HG02981 (cell line): ENCODE results near the gene ADAMTS19.
"Not testable (repeated sequence)": the region's sequence is repeated elsewhere in the genome, so short reads cannot be mapped to it uniquely, and the experiment has no call there.

ENCODE experiments used
- ATAC-seq: cut with Tn5 transposase; IDR thresholded peaks from one replicate; pipeline ENCODE4 v1.9.1; 2021; ENCODE audit warnings: mild to moderate bottlenecking, moderate library complexity; ENCODE audit not compliant: unreplicated experiment

The ADAMTS19 gene

DNA sequence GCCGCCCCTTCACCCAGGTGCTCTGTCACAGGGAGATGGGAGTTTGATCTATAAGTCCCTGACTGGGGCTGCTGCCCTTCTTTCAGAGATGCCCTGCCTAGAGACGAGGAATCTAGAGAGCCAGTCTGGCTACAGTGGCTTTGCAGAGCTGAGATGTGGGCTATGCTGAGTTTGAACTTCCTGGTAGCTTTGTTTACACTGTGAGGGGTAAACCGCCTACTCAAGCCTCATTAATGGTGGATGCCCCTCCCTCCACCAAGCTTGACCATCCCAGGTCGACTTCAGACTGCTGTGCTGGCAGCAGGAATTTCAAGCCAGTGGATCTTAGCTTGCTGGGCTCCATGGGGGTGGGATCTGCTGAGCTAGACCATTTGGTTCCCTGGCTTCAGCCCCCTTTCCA, 124.4 kb downstream of the ADAMTS19 start:
- ATAC-seq = not testable (repeated sequence)

DNA sequence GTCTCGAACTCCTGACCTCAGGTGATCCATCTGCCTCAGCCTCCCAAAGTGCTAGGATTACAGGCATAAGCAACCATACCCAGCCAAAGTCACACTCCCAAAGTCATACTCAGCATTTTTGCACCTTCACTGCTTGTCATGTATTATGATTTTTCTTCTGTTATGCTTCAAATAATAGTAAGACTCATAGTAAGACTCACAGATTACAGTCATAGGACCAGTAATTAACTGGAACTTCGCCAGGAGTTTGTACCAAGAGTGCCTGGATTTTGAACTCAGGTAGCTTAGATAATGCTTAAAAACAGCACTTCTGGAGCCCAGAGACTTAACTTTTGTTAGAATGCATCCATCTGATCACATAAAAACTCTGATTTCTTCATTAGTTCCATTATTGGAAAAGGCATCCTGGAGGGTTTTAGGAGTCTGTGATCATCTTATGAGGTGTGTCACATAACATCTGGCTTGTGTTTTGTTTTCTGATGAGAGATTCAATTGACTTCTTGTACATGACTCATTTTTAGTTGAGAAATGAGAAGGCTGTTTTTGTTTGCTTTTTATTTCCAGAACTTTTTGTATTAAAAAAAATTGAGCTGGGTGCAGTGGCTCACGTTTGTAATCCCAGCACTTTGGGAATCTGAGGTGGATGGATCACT, 131.5 kb downstream of the ADAMTS19 start:
- ATAC-seq = no peak

DNA sequence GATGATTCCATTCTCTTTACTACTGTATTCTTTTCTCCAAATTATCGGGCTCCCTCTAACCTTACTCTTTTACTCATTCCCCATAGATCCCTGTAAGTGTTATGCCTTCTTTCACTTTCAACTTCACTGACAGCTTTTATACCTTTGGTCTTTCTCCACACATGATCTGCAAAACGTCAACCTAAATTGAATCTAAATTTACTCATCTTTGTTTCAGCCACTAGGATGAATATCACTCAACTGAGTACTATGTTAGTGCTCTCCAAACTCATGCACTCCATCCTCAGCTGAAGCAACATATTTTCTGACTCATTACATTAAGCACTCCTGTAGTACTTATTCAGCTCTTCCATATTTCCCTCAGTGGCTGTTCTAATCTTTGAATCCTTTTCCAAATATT, 133.4 kb downstream of the ADAMTS19 start:
- no peak for ATAC-seq

DNA sequence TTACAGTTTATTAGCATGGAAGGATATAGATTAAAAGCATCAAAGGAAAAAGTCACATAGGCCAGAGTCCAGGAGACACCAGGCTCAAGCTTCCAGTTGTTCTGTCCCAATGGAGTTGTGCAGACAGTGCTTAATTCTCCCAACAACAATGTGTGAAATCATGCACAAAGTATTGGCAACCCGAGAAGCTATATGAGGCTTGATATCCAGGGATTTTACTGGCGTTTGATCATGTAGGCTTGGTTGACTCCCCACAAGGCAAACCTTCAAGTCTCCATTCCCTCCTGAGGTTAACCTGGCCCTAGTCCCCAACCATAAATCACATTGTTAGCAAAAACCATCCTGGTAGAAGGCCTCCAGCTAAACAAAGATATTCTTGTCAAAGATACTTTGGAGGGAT, 141.5 kb downstream of the ADAMTS19 start:
- no peak for ATAC-seq

DNA sequence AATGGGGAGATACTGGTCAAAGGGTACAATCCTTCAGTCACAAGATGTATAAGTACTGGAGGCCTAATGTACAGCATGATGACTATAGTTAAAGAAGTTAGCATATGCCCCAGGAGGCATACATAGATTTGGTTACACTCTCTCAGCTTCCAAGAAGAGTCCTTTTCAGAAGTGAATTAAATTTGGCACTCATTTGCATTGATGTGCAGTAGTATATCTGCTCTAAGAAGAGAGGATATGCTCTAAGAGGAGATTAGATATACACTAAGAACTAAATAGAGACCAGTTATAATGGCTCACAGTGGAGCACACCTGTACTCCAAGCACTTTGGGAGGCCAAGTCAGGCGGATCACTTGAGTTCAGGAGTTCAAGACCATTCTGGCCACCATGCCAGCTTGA, 148.3 kb downstream of the ADAMTS19 start:
- no peak for ATAC-seq

DNA sequence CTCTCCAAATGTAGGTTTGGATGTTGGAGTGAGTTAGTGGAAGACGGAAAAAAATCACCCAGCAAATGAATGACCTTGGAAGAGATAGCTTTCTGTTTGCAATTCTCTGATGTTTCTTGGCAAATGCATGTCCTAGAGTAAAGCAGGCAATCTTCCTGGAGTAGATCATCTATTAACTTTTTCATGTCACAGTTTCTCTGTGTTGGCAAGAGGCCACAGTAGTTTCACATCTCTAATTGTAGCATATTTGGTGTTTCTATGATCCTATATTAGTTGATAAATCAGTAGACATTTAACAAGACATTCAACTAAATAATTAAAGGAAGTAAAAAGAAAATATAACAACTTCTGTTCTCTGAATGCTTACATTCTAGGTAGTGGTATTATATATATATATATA, 149.6 kb downstream of the ADAMTS19 start:
- peak; percentile 98 for ATAC-seq

DNA sequence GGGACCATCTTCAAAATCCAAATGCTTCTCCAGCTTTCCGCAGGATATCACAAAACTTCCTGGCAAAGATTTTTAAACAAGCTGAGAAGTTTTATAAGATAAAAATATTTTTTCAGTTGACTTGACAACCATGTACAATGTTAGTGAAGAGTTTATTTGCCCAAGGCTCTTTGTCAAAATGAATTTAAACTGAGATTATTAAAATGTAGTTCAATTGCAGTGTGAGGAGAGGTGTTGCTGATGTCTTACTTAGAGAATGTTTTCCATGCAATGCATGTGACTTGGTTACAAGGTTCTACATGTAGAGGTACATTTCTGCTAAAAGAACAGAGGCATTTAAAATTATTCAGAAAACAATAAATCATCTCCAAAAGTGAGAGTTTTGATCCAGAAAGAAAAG, 156.4 kb downstream of the ADAMTS19 start:
- ATAC-seq = no peak

DNA sequence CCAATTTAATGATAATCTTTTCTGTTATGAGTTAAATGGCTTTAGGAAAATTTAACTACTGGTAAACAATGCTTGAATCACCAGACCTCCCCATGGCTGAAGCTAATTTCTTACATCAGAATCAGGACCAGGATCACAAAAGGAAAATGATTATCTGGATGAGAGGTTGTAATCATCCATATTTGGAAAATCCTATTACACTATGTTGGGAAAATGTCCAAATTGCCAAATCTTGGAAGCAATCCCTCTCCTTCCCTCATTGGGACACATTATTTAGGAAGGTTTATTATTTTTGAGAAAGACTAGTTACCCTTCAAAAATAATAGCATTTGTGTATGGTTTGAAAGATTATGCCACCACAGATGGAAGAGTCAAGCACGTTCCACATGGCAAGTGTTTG, 157.1 kb downstream of the ADAMTS19 start:
- ATAC-seq = no peak

DNA sequence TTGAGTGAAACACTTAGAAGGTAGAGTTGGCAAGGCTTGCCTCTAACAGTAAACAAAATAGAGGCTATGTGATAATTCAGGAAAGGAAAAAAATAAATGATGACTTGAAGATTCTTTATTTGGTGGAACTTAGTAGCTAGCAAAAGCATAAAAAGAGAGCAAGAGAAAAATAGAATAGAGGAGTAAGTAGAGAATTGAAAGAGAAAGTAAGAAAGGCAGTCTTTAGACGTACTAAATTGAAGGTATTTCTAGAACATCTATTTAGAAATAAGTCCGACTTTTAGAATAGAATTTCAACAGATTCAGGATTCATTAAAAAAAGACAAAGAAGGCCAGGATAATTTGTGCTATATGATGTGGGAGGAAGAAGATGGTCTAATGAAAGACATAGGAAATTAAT, 159.7 kb downstream of the ADAMTS19 start:
- no peak for ATAC-seq

DNA sequence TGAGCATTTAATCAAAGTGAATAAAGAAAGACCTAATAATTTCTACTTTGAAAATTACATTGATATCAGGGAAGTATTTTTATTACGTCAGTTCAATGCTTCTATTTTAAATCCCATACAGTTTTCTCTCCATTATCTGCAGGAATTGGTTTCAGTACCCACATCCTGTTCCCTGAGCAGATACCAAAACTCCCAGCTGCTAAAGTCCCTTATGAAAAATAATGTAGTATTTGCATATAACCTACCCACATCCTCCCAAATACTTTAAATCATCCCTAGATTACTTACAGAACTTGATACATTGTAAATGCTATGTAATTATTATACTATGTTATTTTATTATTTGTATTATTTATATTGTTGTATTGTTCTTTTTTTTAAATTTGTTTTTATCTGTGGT, 162.4 kb downstream of the ADAMTS19 start:
- ATAC-seq = peak; percentile 45

DNA sequence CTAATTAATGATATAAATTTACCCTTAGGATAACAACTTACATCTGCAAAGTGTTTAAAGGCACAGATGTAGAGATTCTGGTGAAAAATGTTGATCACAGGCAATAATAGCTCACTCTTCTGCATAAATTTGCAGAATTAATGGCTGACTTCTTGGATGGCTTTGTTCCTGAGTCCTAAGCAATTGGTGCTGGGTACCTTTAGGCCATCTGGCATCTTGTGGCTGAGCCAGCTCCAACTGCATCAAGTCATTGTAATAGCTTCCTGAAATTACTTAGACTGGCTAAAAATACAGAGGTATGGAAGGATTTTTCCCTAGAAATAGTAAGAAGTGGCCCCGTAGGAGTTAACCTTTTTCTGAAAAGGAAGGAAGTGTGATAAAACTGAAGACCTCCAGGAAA, 169.5 kb downstream of the ADAMTS19 start:
- ATAC-seq = no peak

DNA sequence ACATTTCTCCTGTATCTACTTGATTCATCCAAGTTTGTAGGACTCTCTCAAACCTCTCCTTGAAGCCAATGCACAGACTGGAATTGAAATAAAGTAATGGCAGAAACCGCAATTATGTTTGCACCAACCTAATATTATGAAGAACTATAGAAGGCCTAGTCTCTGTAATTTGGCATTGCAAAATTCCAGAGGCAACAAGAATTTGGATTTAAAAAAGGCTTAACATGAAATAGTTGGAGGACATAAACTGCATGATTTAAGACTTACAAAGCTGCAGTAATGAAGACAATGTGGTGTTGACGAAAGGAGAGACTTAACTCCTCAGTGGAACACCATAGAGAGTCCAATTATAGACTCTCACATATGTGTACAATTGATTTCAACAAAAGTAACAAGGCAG, 170.0 kb downstream of the ADAMTS19 start:
- no peak for ATAC-seq

DNA sequence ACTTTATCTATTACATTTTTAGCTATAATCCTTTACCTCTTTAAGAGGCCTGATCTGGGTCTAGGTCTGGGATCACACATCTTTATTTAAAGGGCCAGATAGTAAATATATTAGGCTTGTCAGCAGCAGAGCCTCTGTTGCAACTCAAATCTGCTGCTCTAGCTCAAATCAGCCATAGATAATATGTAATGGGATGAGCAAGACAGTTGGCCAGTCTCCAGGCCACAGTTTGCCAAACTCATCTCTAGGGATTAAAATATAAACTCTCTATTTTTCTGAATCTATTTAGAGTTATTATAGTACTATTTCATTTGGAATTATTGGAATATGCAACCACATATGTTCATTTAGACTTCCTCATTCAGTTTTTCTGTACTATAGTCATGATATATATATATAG, 171.9 kb downstream of the ADAMTS19 start:
- no peak for ATAC-seq

DNA sequence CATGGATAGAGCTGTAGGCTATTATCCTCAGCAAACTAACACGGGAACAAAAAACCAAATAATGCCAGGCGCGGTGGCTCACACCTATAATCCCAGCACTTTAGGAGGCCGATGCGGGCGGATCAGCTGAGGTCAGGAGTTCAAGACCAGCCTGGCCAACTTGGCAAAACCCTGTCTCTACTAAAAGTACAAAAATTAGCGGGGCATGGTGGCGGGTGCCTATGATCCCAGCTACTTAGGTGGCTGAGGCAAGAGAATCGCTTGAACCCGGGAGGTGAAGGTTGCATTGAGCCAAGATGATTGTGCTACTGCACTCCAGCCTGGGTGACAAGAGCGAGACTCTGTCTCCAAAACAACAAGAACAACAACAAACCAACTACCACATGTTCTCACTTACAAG, 177.4 kb downstream of the ADAMTS19 start:
- ATAC-seq = not testable (repeated sequence)

DNA sequence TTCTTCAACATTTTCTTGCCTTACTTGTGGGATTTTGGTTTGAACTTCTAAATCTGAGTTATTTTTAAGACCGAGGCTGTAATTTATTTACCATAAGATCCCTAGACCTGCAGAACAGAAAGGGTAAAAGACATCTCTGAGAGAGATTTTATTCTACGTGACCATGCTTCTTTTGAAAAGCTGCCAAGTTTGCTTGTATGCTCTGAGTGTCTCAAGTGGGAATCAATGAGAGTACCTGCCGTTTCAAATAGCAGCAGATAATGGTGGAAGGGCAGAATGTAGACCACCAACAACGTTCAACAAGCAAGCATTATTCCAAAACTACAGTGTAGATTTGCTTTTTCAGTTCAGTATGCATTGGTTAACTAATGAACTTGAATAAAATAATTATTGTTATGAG, 179.2 kb downstream of the ADAMTS19 start:
- no peak for ATAC-seq

DNA sequence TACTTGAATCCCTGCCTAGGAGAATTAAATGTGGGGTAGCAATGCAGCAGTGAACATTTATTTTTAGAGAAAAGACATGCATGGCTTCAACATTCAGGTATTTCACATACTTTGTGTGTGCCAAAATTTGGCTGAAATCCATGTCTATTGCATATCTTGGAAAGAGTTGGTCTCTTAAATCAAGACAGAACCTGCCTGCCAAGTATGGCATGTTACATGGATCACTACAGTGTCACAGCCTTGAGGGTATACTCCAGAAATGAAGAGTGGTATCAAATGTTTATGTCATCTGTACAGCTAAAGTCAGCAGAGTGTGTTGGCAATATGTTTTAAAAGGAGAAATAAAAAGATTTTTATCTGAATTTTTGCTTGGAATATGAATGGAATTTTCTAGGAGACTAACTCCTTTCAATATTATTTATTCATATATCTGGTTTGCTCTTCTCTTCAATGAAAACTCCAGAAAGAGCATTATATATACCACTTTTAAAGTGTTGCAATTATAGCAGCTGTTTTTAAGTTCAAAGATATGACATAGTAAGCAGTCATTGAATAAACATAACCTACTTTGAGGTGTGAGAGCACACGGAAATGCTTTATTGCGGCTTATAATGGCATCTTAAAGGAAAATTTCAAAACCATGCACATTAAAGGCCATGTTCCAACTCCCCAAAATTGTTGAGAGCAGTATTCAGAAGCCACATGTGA, 192.4 kb downstream of the ADAMTS19 start:
- no peak for ATAC-seq

DNA sequence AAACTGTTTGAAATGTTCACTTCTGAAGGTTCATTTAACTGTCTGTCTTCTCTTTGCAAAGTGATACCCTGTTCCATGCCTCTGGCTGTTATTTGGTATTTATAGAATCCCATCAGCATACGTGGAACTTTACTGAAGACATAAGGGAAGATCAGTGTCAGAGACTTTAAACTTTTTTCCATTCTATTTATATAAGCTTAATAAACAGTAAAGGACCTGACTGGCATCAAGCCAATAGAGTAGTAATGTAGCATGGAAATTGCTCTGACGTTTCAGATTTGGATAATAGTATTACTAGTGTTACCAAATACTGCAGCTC, 192.9 kb downstream of the ADAMTS19 start:
- ATAC-seq = no peak

DNA sequence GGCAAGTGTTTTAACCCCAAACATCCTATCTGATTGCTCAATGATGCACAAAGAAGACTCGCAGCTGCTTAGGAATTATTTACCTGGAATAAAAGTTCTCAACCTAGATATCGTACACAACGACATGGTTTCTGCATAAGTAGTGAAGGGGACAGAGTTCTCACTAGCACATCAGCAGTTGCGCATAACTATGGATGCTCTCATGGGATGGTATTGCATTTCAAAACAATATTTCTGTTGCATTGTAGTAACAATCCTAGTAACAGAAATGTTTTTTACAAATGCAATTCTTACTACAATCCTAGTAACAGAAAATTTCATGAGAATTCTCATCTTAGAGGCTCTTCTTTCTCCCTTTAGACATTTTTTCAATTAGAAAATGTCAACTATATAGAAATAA, 193.3 kb downstream of the ADAMTS19 start:
- ATAC-seq = no peak

DNA sequence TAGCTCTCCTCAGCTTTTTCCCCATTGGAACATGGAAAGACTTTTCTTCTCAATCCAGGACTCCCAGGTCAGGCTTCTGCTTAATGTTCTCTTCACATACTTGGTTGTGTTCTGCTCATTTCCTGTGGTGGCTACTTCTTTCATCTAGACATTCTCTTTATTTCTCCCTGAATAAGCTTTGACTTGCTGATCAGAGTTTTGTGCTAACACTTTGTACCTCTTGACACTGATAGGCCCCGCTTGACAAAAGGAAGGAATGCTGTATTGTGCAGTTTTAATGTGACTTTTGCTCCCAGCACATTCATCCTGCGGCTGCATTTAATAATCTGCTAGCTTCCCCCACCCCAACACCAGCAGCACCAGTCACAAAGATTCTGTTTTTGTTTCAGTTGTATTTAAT, 196.9 kb downstream of the ADAMTS19 start:
- no peak for ATAC-seq

DNA sequence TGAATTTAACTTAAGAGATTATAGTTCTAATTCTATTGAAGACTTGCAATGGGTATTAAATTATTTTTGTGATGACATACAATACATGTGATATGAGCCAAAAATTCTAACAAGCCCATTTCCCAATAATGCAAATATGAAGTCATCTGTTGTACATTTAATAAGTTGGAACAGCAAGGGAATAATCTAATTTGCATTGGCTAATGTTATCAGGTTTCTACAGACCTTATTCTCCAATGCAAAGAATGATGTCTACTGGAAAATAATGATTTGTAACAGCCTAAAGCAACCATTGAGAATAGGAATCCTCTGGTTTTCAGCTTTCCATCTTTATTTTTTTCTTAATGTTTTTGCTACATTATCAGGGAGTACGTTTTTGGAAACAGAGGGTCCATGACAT, 198.7 kb downstream of the ADAMTS19 start:
- ATAC-seq = no peak

DNA sequence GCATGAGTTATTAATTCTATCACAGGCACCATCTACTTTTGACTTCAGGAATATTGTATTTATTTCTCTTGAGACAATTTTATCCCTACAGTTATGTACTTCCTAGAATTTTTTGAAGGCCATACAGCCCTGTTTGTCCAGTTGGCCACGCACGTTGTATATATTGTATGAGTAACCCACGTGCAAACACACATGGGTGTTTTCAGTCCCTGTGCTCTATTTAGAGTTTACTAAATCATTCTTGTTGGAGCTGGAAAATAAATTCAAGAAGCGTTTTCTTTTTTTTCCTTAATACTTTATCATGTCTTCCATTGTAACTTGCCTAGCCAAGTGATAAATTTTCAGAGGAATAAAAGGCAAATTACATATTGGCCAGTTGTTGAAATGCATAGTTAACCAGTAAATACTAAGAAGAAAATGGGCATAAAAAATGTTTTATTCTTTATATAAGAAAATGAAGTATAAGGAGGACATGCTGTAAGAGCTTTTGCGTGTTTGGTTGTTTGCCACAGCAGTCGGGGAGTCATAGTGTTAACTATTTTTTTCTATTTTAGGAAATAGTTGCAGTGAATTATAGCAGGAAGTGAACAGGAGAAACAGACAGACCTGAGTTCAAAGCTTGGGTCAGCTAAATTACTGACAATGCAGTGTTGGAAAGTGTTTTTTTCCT, 201.4 kb downstream of the ADAMTS19 start:
- ATAC-seq = no peak

DNA sequence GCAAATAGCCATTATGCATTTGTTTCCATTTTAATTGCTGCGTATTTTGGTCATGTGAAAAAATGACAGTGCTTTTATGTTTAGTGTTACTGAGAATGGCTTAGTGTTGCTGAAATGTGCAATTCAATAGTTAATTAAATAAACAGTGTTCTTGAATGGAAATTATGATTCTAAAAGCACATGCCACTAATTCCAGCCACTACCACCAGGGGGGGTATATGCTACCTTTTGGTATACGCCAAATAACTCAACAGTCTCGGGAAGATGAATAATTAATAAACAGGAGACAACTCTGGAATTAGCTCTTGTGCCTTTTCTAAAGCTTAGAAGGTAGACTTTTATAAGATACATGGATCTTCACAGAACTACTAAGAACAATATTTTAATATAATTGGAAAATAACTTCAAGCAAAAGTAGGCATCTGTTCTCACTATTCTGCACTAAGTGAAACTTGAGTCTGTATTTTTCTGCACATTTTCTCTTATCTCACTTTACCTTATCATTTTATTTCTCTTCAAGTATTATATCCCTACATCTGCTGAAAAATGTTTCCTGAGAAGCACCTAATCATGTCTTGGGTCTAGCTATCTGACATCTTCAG, 204.3 kb downstream of the ADAMTS19 start:
- ATAC-seq = peak; percentile 60
